IPS DF 4.7 (cell line): ENCODE measurements around the gene ARRDC5.
"Not testable (repeated sequence)": the region's sequence is repeated elsewhere in the genome, so short reads cannot be mapped to it uniquely, and the experiment has no call there.

Experiments used
- DNase-seq: peaks from one replicate; pipeline ENCODE4 v3.0.0-alpha.2; 2013; ENCODE audit warnings: low spot score; ENCODE audit errors: extremely low read depth

Gene ARRDC5

DNA sequence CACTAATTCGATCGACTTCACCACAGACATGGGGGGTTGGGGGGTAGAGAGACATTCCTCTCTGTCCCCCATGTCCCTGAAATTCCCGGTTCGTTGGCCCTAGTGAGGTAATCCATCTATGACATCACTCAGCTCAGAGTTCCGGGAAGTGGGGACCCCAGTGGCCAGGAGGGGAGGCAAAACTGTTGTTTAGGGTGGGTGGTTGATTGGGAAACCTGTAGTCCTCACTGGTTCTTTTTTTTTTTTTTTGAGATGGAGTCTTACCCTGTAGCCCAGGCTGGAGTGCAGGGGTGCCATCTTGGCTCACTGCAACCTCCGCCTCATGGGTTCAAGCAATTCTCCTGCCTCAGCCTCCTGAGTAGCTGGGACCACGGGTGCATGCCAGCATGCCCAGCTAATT lies at the start of gene ARRDC5:
ARRDC5 (minus strand) TSS at position 101 of the 400 bp plus-strand sequence; CDS start at position 30, 71 bp downstream.
- DNase-seq: no peak

DNA sequence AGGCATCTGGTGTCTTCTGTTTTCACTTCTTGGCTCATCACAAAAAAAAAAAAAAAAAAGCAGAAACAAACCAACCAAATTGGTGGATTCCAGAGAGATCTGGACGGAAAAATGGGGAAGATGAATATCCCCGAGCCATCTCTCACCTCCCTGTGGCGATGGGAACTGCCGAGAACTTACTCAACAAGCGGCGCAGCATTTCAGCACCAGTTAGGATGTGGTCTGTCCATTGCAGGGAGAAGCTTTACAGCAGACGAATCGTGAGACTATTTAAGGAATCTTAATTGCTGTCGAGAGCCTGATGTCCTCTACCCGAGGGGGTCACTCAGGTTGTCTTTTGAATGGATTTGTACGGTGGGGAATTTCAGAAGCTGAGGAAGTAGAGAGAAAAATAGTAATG lies 49.0 kb upstream of the ARRDC5 start:
- no peak for DNase-seq

DNA sequence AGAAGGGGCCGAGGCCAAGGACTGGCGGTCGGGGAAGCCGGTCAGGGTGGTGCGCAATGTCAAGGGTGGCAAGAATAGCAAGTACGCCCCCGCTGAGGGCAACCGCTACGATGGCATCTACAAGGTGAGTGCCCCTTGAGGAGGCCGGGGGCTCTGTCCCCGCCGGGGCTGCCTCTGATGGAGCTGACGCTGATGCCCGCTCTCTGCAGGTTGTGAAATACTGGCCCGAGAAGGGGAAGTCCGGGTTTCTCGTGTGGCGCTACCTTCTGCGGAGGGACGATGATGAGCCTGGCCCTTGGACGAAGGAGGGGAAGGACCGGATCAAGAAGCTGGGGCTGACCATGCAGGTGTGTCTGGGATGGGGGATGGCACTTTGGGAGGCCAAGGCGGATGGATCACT lies 48.0 kb upstream of the ARRDC5 start:
- not testable (repeated sequence) for DNase-seq

DNA sequence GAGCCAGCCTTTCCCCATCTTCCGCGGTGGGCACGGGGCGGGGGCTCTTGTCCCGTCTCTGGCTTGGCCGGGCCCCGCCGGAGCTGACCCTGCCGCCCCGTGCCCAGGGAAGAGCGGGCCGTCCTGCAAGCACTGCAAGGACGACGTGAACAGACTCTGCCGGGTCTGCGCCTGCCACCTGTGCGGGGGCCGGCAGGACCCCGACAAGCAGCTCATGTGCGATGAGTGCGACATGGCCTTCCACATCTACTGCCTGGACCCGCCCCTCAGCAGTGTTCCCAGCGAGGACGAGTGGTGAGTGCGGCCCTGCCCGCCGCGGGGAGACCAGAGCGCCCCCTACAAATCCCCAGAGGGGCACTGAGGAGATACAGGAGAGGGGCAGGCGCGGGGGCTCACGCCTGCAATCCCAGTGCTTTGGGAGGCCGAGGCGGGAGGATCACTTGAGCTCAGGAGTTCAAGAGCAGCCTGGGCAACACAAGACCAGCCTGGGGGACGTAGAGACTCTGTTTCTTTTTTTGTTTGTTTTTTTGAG lies 39.0 kb upstream of the ARRDC5 start:
- DNase-seq: not testable (repeated sequence)

DNA sequence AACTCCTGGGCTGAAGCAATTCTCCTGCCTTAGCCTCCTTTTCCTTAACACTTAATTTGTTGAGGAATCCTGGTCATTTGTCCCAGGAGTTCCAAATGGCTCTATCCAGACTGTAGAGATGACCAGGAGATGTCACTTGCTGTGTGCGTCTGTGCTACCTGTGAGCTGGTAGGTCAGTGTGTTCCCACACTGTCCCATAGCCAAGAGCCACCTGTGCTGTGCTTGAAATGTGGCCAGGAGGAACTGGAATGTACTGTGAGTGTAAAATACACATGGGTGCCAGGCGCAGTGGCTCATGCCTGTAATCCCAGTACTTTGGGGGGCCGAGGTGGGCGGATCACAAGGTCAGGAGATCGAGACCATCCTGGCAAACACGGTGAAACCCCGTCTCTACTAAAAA lies 36.8 kb upstream of the ARRDC5 start:
- DNase-seq: no peak

DNA sequence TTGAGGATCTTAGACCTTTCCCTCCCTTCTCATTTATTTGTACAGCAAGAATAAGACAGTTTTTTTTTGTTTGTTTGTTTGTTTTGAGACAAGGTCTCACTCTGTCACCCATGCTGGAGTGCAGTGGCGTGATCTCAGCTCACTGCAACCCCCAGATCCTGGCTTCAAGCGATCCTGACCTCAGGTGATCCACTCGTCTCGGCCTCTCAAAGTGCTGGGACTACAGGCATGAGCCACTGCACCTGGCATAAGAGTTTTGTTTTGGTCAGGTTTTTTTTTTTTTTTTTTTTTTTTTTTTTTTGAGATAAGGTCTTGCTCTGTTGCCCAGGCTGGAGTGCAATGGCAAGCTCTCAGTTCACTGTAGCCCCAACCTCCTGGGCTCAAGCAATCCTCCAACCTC lies 35.8 kb upstream of the ARRDC5 start:
- not testable (repeated sequence) for DNase-seq

DNA sequence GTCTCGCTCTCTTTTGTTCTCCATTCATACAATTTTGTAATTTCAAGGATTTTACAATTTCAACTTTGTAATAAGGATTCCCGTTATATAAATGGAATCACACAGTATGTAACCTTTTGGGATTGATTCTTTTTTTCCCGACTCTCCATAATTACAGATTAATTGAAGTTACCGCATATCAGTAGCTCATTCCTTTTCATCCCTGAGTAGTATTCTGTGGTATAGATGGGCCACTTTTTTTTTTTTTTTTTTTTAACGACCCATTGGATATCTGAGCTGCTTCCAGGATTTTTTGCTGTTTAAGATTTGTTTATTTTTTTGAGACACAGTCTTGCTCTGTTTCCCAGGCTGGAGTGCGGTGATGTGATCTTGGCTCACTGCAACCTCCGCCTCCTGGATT lies 34.4 kb upstream of the ARRDC5 start:
- DNase-seq: no peak

DNA sequence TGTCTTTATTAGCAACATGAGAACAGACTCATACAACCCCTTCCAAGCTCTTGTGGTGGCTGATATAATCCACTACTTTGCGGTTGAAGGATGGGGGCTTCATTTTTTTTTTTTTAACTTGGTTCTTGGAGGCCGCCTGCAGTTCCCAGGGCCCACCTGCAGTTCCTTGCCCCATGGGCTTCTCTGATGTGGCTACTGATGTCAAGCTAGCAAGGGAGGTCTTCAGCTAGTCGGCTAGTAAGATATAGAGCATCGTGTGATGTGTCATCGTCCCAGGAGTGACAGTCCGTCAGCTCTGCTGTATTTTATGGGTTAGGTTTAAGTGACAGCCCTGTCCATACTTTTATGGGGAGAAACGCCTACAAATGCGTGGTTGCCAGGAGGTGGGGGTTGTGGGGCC lies 32.7 kb upstream of the ARRDC5 start:
- DNase-seq: no peak

DNA sequence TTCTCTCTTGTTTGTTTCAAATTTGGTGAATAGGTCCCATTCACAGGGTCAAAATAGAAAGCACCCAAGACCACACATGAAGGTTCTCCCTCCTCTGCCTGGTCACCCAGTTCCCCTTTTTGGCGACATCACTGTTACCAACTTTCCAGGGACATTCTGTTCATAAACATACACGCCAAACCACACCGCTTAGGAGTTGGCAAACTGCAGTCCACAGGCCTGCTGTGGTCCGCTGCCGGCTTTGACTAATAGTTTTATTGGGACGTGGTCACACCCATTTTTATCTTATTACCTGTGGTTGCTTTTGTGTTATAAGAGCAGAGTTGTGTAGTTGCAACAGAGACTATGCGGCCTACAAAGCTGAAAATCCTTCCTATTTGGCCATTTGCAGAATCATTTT lies 30.8 kb upstream of the ARRDC5 start:
- no peak for DNase-seq

DNA sequence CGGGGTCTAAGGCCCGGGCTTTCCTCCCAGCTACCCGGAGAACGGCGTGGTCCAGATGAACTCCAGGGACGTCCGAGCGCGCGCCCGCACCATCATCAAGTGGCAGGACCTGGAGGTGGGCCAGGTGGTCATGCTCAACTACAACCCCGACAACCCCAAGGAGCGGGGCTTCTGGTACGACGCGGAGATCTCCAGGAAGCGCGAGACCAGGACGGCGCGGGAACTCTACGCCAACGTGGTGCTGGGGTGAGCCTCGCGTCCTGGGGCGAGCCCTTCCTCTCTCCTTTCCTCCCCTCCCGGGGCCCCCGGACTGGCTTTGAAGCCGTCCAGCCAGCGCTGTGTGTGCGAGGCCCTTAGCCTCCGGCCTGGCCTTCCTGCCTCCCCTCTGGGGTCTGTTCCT lies 30.0 kb upstream of the ARRDC5 start:
- DNase-seq: no peak

DNA sequence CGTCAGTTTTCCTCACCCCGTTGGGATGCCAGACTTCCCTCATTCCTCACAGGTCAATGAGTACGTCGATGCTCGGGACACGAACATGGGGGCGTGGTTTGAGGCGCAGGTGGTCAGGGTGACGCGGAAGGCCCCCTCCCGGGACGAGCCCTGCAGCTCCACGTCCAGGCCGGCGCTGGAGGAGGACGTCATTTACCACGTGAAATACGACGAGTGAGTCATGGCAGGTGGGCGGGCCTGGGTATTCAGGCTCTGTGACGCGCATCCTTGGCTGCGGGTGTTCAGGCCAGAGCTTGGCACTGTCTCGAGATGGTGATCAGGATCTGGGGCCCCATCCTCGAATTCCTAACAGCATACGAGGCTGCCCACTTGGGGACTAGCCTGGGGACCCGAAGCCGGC lies 28.0 kb upstream of the ARRDC5 start:
- no peak for DNase-seq

DNA sequence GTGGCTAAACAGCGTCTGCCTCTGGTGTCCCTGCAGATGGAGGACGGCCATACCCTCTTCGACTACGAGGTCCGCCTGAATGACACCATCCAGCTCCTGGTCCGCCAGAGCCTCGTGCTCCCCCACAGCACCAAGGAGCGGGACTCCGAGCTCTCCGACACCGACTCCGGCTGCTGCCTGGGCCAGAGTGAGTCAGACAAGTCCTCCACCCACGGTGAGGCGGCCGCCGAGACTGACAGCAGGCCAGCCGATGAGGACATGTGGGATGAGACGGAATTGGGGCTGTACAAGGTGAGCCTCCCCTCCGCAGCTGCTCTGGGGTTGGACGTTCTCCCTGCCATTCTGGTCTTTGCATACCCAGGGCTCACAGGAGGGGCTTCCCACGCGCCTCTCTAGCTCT lies 26.5 kb upstream of the ARRDC5 start:
- DNase-seq: no peak

DNA sequence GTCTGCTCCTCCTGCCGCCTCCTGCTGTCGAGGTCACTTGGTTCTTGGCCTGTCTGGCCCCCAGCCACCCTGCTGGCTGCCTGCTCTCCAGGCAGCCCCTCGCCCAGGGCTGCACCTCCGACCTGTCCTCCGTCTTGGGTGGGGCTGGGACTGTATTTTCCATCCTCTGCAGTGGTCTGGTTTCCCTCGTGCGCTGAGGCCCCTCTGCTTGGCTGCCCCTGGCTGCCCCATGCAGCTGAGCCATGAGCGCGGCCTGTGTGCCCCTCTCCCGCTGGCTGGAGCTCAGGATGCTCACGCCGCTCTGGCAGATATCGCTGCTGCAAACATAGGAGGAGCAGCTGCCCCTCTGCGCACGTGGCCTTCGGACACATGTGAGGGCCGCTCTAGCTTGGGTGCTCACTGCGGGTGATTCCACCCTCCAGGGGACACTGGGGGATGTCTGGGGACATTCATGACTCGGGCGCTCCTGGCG lies 20.6 kb upstream of the ARRDC5 start:
- DNase-seq: no peak

DNA sequence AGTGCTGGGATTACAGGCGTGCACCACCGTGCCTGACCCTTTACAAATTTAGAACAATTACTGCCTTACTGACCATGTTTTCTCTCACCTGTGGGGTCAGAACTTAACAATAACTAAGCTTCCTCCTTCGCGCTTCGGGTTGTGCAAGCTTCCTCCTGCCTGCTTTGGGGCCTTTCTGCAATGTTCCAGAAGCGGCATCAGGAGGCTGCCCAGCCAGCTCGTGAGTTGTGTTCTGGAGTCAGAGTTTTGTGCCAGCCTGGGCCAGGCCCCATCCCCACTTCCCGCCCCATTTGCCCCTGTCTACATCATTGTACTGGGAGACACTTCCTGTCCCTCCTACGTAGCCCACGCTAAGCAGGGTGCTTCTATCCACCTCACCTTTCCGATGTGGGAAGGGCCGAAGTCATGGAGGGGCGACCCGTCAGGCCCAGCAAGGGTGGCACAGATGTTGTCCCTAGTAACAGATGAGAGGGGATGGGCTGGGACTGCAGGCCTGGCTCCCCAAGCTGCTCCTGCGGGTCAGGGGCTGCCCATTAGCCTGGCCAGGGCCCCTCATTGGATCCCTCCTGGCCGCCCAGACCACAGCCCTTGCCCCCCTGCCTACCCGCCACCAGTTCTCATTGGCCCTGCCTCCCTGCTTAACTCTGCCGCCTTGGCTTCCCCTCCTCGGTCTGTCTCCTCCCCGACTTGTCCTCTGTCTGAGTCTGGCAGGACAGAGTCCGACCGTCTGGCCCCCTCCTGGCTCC lies 20.0 kb upstream of the ARRDC5 start:
- no peak for DNase-seq

DNA sequence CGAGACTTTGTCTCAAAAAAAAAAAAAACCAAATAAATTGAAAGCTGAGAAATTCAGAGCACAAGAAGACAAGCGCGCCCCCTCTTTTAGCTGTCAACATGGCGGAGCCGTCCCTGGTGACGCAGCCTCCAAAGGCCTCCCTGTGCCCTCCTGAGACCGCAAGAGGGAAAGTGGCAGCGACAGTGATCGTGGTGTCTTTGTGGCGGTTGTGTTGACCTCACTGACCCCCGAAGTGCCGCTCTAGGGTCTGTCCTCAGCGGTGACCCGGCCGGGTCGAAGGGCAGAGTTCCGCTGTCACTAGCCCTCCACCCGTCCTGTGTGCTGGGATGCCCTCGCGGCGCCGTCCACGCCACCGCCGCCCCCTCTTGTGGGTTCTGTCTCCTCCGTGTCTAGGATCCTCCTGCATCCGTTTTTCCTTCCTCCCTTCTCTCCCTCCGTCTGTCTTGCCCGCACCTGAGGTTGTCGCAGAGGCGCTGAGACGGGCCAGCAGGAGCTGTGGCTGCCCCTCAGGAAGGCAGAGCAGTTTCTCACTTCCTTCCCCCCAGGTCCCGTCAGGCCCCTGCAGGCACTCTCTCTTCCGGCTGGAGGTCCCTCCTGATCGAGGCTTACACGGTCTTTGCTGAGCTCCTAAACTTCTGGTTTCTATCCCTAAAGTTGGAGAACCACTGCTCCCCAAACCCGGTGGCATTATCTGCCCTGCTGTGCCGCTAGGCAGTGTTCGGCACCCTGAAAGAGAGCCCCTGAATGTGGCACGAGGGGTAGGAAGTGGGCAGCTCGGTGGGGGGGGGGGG lies 13.8 kb upstream of the ARRDC5 start:
- no peak for DNase-seq

DNA sequence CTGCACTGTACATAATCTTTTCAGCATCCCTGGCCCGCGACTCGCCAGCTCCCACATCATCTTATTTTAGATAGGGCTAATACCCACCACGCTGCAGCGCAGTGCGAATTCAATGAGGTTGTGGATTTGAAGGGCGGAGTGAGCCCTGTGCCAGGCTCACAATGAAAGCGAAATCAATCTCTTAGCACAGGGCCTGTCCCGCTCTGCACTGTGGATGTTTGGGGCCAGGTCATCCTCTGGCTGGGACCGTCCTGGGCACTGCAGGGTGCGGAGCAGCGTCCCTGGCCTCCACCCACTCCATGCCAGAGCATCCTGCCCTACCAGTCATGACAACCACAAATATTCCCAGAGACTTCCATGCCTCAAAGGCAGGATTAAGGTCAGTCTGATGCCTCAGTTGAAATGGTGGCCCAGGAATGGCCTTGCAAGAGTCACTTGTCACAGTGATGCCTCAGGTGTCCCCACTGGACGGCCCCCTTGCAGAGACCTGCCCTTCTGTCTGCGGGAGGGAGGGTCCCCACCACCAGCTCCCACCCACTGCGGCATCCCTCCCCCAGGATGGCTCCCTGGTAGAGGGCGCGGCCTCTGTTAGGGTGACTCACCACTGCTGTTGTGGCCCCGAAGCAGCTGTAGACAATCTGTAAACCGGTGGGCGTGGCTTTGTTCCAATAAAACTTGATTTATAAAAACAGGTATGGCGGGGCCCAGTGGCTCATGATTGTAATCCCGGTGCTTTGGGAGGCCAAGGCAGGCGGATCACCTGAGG lies 12.2 kb upstream of the ARRDC5 start:
- DNase-seq: no peak

DNA sequence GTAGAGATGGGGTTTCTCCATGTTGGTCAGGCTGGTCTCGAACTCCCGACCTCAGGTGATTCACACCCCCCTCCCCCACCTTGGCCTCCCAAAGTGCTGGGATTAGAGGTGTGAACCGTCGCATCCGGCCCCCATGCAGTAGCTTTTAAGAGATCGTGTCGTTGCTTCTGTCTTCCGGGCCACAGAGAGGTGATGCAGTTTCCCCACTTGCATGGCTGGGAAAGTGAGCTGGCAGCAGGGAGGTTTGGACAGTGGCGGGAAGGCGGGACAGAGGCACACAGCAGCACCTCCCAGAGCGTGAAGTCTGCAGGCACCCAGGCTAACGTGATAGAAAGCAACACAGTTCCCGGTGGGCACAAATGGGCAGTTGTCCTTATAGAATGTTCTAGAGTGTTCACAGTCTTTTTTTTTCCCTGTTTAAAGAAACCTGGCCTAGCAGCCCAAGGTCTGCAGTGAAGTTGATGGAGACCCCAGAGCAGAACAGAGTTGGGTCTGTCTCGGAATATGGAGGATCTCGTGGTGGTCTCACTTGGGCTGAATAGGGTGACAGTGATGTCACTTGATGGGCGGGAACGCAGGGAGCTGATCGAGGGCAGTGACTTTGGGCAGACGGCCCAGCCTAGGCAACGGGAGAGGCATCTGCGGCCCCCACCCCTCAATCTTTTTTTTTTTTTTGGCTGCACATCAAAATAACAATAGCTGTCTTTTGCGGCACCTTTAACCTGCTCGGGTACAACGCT lies 11.5 kb upstream of the ARRDC5 start:
- no peak for DNase-seq

DNA sequence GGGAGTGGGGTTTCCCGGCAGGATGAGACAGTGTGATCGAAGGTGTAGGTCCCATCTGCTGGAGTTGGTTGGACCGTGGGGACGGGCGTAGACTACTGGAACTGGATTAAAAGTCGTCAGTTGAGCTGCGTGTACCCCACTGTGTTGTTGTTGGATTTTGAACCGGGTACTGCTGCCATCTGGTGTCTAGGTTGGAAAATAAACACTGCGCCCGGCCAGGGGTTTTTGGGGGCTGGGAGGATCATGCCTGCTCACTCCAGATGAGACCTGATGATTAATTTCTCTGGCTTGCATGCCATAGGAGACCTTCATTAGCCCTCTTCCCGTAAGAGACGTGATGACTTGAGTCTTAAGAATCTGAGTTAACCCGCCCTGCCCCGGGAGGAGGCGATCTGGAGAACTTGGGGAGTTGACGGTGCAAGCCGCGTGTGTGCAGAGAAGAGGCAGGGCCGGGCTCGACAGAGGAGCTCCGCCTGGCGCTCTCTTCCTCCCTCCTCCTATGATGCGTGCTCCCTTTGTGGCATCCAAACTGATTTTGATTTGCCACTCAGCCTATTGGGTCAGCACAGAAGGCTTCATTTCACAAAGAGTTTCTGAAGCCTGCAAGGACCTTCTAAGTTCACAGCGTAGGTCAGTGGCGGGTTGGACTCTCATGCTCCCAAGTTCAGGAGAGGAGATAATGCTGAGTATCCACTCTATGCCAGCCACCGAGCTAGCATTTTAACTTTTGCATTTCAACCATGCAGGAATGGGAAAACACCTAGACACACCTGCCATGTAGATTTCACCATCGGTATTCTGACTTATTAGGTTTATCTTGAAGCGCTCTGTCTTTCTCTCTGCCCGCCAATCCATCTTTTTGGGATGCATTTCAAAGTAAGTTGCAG lies 9.3 kb upstream of the ARRDC5 start:
- no peak for DNase-seq

DNA sequence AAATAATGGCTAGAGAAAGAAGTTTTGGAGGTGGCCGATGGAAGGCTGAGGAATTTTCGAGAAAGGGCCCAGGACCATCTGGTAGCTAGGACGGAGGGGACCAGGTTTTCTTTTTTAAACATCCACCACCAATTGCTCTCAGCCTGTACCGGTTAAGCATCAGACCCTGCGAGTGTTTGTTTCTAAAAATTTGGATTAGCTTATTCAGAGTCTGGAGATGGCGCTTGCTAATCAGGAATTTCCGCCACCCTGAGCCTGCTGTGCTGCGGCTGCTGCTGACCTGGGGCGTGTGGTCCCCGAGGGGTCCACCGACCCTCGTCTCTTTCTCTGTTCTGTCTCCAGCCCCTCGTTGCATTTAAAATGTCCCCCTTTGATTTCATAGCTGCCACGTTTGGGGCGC lies 8.6 kb upstream of the ARRDC5 start:
- DNase-seq: no peak
